H1 (cell line): ENCODE measurements around the gene C1orf21. TPM values are rescaled to one million over a fixed set of nuclear protein-coding genes. Genes with fewer than 3 reads are reported as not detected.

Source experiments
- CTCF ChIA-PET: fragments of 300-600 bp; sonication (Branson Sonifier 250); formaldehyde crosslinking; loops from one replicate; lab custom pipeline; 2021; ENCODE audit not compliant: partially characterized antibody; lab: Charles Lee
- POLR2A ChIA-PET: fragments of 300-600 bp; sonication (Branson Sonifier 250); formaldehyde crosslinking; loops from one replicate; lab custom pipeline; 2021; ENCODE audit warnings: inconsistent platforms; ENCODE audit not compliant: partially characterized antibody; lab: Charles Lee
- DNase-seq, 2 experiments: peaks; one replicate each; pipeline versions ENCODE4 v3.0.0 to v3.0.0-alpha.2; 2010 to 2022; ENCODE audit warnings: low spot score in 2 of 2, low read depth in 1 of 2, mixed read lengths in 1 of 2
- FAIRE-seq: peaks from 2 replicates; lab custom pipeline; 2011; peaks lifted over from hg19 to GRCh38; lab: Jason Lieb, UNC
- H2AFZ ChIP-seq: 2 replicates; pipeline ENCODE4 v1.8.1; 2012; ENCODE audit warnings: low read length, inconsistent platforms
- H2AK5ac ChIP-seq: 2 replicates; pipeline ENCODE4 v1.6.1; 2013; ENCODE audit warnings: low read depth, low read length
- H2BK120ac ChIP-seq: replicated peaks from 2 replicates; pipeline ENCODE3; 2013; ENCODE audit warnings: low read depth, low read length, inconsistent platforms
- H2BK12ac ChIP-seq: 2 replicates; pipeline ENCODE4 v1.6.1; 2013; ENCODE audit warnings: low read depth, low read length
- H2BK15ac ChIP-seq: 2 replicates; pipeline ENCODE4 v1.6.1; 2013; ENCODE audit warnings: low read length
- H2BK20ac ChIP-seq: 2 replicates; pipeline ENCODE4 v1.6.1; 2013; ENCODE audit warnings: low read length
- H2BK5ac ChIP-seq: 2 replicates; pipeline ENCODE4 v1.6.1; 2013; ENCODE audit warnings: low read depth, low read length
- H3K14ac ChIP-seq: 2 replicates; pipeline ENCODE4 v1.6.1; 2013; ENCODE audit warnings: inconsistent platforms; ENCODE audit not compliant: insufficient read length
- H3K18ac ChIP-seq: 2 replicates; pipeline ENCODE4 v1.6.1; 2013; ENCODE audit warnings: low read length; ENCODE audit errors: extremely low read depth
- H3K23ac ChIP-seq: 2 replicates; pipeline ENCODE4 v1.6.1; 2013; ENCODE audit warnings: inconsistent platforms; ENCODE audit not compliant: insufficient read length
- H3K23me2 ChIP-seq: 2 replicates; pipeline ENCODE4 v1.6.1; 2013; ENCODE audit warnings: low read depth, low read length
- H3K27ac ChIP-seq: 2 replicates; pipeline ENCODE4 v1.6.1; 2011; ENCODE audit warnings: low read depth, low read length, inconsistent platforms
- H3K27me3 ChIP-seq, 4 experiments: replicated peaks in 1 of 4; 1 replicate in 1 of 4; 2 replicates in 3 of 4; pipeline versions ENCODE4 v1.6.1 to v1.8.1; 2011 to 2013; ENCODE audit warnings: low read length in 3 of 4, mild to moderate bottlenecking in 3 of 4, inconsistent platforms in 2 of 4, mixed read lengths in 2 of 4, moderate library complexity in 1 of 4; ENCODE audit not compliant: control insufficient read depth in 3 of 4, insufficient read depth in 3 of 4; ENCODE audit errors: extremely low read depth in 1 of 4
- H3K36me3 ChIP-seq, 4 experiments: 2 replicates each; pipeline versions ENCODE4 v1.6.1 to v1.8.1; 2011 to 2013; ENCODE audit warnings: mild to moderate bottlenecking in 4 of 4, low read length in 3 of 4, moderate library complexity in 2 of 4, control low read depth in 1 of 4, inconsistent platforms in 1 of 4; ENCODE audit not compliant: insufficient read depth in 4 of 4, control insufficient read depth in 2 of 4
- H3K4ac ChIP-seq: replicated peaks from 2 replicates; pipeline ENCODE3; 2013; ENCODE audit warnings: low read length, low read depth, mixed read lengths, inconsistent platforms; ENCODE audit not compliant: insufficient read length
- H3K4me1 ChIP-seq, 4 experiments: replicated peaks in 1 of 4; 1 replicate in 1 of 4; 2 replicates in 3 of 4; pipeline versions ENCODE4 v1.6.1 to v1.8.1; 2011 to 2013; ENCODE audit warnings: low read length in 3 of 4, inconsistent platforms in 2 of 4, mixed read lengths in 1 of 4; ENCODE audit not compliant: insufficient read depth in 4 of 4, control insufficient read depth in 3 of 4
- H3K4me2 ChIP-seq, 2 experiments: 2 replicates each; pipeline versions ENCODE4 v1.6.1 to v1.8.1; 2011 to 2013; ENCODE audit warnings: low read depth in 2 of 2, low read length in 2 of 2, control low read depth in 1 of 2, inconsistent platforms in 1 of 2, mild to moderate bottlenecking in 1 of 2; ENCODE audit not compliant: insufficient read depth in 1 of 2
- H3K4me3 ChIP-seq, 4 experiments: fragments of 200-600, 300-600 bp in 1 of 4; sonication (generic), shearing (Covaris generic), sonication (Bioruptor Twin) in 1 of 4; 2 replicates each; pipeline versions ENCODE4 v1.5.1 to v1.8.1; 2011 to 2016; ENCODE audit warnings: low read length in 4 of 4, low read depth in 3 of 4, control low read depth in 2 of 4, inconsistent platforms in 2 of 4, mild to moderate bottlenecking in 2 of 4, mixed read lengths in 1 of 4, moderate library complexity in 1 of 4; ENCODE audit not compliant: insufficient read depth in 2 of 4; ENCODE audit errors: extremely low read depth in 1 of 4
- H3K56ac ChIP-seq: replicated peaks from 2 replicates; pipeline ENCODE3; 2013; ENCODE audit warnings: low read depth, mild to moderate bottlenecking, mixed read lengths, low read length, inconsistent platforms; ENCODE audit not compliant: insufficient read length
- H3K79me1 ChIP-seq: 2 replicates; pipeline ENCODE4 v1.6.1; 2013; ENCODE audit warnings: low read depth, low read length, control low read depth
- H3K79me2 ChIP-seq, 2 experiments: 2 replicates each; pipeline versions ENCODE4 v1.6.1 to v1.8.1; 2012 to 2013; ENCODE audit warnings: low read length in 2 of 2, mild to moderate bottlenecking in 2 of 2, inconsistent platforms in 1 of 2; ENCODE audit not compliant: insufficient read depth in 2 of 2, control insufficient read depth in 1 of 2
- H3K9ac ChIP-seq, 4 experiments: replicated peaks in 1 of 4; 1 replicate in 1 of 4; 2 replicates in 3 of 4; pipeline versions ENCODE4 v1.6.1 to v1.8.1; 2011 to 2013; ENCODE audit warnings: low read depth in 3 of 4, low read length in 3 of 4, control low read depth in 2 of 4, mild to moderate bottlenecking in 2 of 4, moderate library complexity in 2 of 4, inconsistent platforms in 1 of 4; ENCODE audit errors: extremely low read depth in 1 of 4
- H3K9me3 ChIP-seq, 2 experiments: 2 replicates each; pipeline versions ENCODE4 v1.6.1 to v1.8.1; 2012 to 2013; ENCODE audit warnings: mild to moderate bottlenecking in 2 of 2, moderate library complexity in 2 of 2, control low read depth in 1 of 2, inconsistent platforms in 1 of 2, low read depth in 1 of 2, low read length in 1 of 2, mixed read lengths in 1 of 2; ENCODE audit not compliant: insufficient read depth in 2 of 2
- H4K20me1 ChIP-seq, 2 experiments: replicated peaks in 1 of 2; 2 replicates each; pipeline versions ENCODE3 to v1.8.1; 2011 to 2013; ENCODE audit warnings: inconsistent platforms in 2 of 2, low read length in 2 of 2, mild to moderate bottlenecking in 1 of 2; ENCODE audit not compliant: insufficient read depth in 2 of 2, control insufficient read depth in 1 of 2
- H4K5ac ChIP-seq: 2 replicates; pipeline ENCODE4 v1.6.1; 2013; ENCODE audit warnings: low read length, low read depth, mixed read lengths, inconsistent platforms; ENCODE audit not compliant: insufficient read length
- H4K8ac ChIP-seq: 2 replicates; pipeline ENCODE4 v1.8.0; 2013; ENCODE audit warnings: mild to moderate bottlenecking, moderate library complexity, low read length, inconsistent platforms; ENCODE audit not compliant: insufficient read depth; ENCODE audit errors: extremely low read depth
- H4K91ac ChIP-seq: replicated peaks from 2 replicates; pipeline ENCODE3; 2013; ENCODE audit warnings: low read length, mixed read lengths, inconsistent platforms; ENCODE audit not compliant: insufficient read length
- RBBP5 ChIP-seq: IDR thresholded peaks from 2 replicates; pipeline ENCODE4 v1.7.1; 2012; ENCODE audit warnings: low read depth, mild to moderate bottlenecking, inconsistent platforms, low read length, moderate library complexity, borderline replicate concordance
- WGBS, 2 experiments: shearing (Covaris generic) in 1 of 2; methylation state at CpG; one replicate each; pipeline versions ENCODE4 v1.1.6 to v1.1.7; 2013 to 2015; ENCODE audit warnings: low lambda C conversion rate in 2 of 2, mixed read lengths in 2 of 2, inconsistent platforms in 1 of 2, low coverage in 1 of 2, missing lambda C conversion rate in 1 of 2; ENCODE audit not compliant: insufficient replicate concordance in 2 of 2, insufficient coverage in 1 of 2, insufficient read length in 1 of 2; ENCODE audit errors: extremely low coverage in 1 of 2, missing lambda C conversion rate in 1 of 2; 5-methylcytosine and 5-hydroxymethylcytosine counted together
- polyA plus RNA-seq, 7 experiments: library from polyadenylated mRNA; depleted of rRNA in 3 of 7; stranded (reverse) in 5 of 7; unstranded in 2 of 7; fragments of >200 nt in 5 of 7; fragments of 200-250 nt in 2 of 7; gene quantifications; 1 replicate in 5 of 7; 2 replicates in 1 of 7; 4 replicates in 1 of 7; pipeline versions ENCODE4 v1.2.1 to v1.2.3, GENCODE V29; 2011 to 2013; ENCODE audit warnings: missing spikeins in 2 of 7, mixed read lengths in 2 of 7
- total RNA-seq: library from RNA; stranded (reverse); fragmentation: NEBNext Ultra II Directional; extraction: Animal tissue kit (Norgen Biotek cat#: 25700); gene quantifications from 2 replicates; pipeline ENCODE4 v1.2.1, GENCODE V29; 2021
- TF ChIP-seq, protein P1 (sequence below), 3 experiments: IDR thresholded peaks; 1 replicate in 2 of 3; 2 replicates in 1 of 3; pipeline versions ENCODE4 v1.5.1 to v1.6.1; 2011; ENCODE audit warnings: low read length in 3 of 3, mild to moderate bottlenecking in 3 of 3, inconsistent platforms in 2 of 3, low read depth in 1 of 3, moderate library complexity in 1 of 3; ENCODE audit not compliant: insufficient read depth in 1 of 3; ENCODE audit errors: control extremely low read depth in 1 of 3

C1orf21 gene
- total and polyA plus RNA-seq, 2 of the 8 experiments (the other 6 are each of a cell fraction or from before 2014, with no cell fraction given), result 16.6 to 51.0 TPM

DNA sequence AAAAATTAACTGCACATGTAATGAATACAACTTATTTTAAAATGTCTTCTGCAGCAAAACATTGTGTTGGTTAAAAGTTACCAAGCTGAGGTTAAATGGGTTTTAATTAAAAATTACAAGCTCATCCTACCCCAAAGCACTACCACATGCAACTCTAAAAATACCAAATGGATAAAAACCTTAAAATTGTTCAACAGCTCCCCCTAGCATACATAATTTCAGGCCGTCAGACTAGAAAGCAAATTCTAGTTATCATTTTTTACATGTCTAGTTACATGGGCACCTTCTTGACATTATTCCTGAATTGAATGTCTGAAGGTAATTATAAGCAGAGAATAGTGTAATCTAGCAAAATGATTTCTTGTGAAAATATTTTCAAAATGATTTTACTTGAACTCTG, 176.5 kb downstream of the C1orf21 start:
- no peak overlapping the region for H2BK5ac ChIP-seq
- no peak overlapping the region for H3K9ac ChIP-seq
- H3K4me1 ChIP-seq, result no peaks in the 10 kb centered on the region
- H3K23ac ChIP-seq, result no peak overlapping the region
- no peak overlapping the region for H4K8ac ChIP-seq
- no peak overlapping the region for H3K56ac ChIP-seq
- H3K4ac ChIP-seq, result no peak overlapping the region
- H3K27ac ChIP-seq, result no peak overlapping the region
- no peak overlapping the region for H3K4me2 ChIP-seq
- H2BK20ac ChIP-seq, result no peak overlapping the region
- H3K23me2 ChIP-seq, result peaks cover 3% of the 10 kb centered on the region; the same call in 1 of the 2 replicates
- no peak overlapping the region for H3K18ac ChIP-seq
- ChIA-PET POLR2A (no interaction called here), CTCF (interaction anchor here (0.7 to 2.2 kb wide), 19 partner anchors 8 to 185 kb away, joined by 3 to 11 read pairs (median 3); no protein-coding TSS in a partner anchor)
- H4K20me1 ChIP-seq, result no peaks in the 10 kb centered on the region
- no peaks in the 10 kb centered on the region for H3K79me1 ChIP-seq
- no peak for DNase-seq
- no peak overlapping the region for H3K4me3 ChIP-seq
- no peaks in the 10 kb centered on the region for H3K27me3 ChIP-seq
- no peak overlapping the region for H2AK5ac ChIP-seq
- H3K14ac ChIP-seq, result no peak overlapping the region
- peaks cover 0 to 5% (median 0%) of the 10 kb centered on the region in 4 experiments; a peak in 2 of 8 replicates for H3K36me3 ChIP-seq
- no peak overlapping the region for H2BK15ac ChIP-seq
- H3K79me2 ChIP-seq, result no peaks in the 10 kb centered on the region; a peak in 1 of 4 replicates
- whole genome bisulfite sequencing, 2 experiments, result 59% methylated on average over 1 of the region's 1 CpG; no CpG with 5 or more reads in 1 of the 2 experiments
- H4K91ac ChIP-seq, result no peak overlapping the region
- H2AFZ ChIP-seq, result no peak overlapping the region
- no peak overlapping the region for H4K5ac ChIP-seq
- H2BK120ac ChIP-seq, result no peak overlapping the region
- no peak overlapping the region for H2BK12ac ChIP-seq
- FAIRE-seq, result no peak
- no peaks in the 10 kb centered on the region for H3K9me3 ChIP-seq
- TF ChIP-seq, protein P1, sequence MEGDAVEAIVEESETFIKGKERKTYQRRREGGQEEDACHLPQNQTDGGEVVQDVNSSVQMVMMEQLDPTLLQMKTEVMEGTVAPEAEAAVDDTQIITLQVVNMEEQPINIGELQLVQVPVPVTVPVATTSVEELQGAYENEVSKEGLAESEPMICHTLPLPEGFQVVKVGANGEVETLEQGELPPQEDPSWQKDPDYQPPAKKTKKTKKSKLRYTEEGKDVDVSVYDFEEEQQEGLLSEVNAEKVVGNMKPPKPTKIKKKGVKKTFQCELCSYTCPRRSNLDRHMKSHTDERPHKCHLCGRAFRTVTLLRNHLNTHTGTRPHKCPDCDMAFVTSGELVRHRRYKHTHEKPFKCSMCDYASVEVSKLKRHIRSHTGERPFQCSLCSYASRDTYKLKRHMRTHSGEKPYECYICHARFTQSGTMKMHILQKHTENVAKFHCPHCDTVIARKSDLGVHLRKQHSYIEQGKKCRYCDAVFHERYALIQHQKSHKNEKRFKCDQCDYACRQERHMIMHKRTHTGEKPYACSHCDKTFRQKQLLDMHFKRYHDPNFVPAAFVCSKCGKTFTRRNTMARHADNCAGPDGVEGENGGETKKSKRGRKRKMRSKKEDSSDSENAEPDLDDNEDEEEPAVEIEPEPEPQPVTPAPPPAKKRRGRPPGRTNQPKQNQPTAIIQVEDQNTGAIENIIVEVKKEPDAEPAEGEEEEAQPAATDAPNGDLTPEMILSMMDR (IDR thresholded peaks at IDR 0.05; ENCODE audit: control extremely low read depth in 1 of 3, insufficient read depth in 1 of 3, low read depth in 1 of 3, low read length in 3 of 3), result peak in 2 of 3 experiments; percentile 19 to 30; a peak in 2 of 4 replicates
- TF ChIP-seq RBBP5, result no peak
